ENCODE measurements around the gene USP43.

Gene USP43

DNA sequence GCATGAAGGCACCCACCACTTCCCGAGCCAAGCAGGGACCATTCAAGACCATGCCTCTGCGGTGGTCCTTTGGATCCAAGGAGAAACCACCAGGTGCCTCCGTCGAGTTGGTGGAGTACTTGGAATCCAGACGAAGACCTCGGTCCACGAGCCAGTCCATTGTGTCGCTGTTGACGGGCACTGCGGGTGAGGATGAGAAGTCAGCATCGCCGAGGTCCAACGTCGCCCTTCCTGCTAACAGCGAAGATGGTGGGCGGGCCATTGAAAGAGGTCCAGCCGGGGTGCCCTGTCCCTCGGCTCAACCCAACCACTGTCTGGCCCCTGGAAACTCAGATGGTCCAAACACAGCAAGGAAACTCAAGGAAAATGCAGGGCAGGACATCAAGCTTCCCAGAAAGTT is 82.7 kb downstream of the USP43 start:
- no peak for DNase-seq (ENCODE audit: low read depth)
- H3K4me3 ChIP-seq (replicated peaks; ENCODE audit: low read depth, low read length), result no peak overlapping the region
- TF ChIP-seq, protein P1, sequence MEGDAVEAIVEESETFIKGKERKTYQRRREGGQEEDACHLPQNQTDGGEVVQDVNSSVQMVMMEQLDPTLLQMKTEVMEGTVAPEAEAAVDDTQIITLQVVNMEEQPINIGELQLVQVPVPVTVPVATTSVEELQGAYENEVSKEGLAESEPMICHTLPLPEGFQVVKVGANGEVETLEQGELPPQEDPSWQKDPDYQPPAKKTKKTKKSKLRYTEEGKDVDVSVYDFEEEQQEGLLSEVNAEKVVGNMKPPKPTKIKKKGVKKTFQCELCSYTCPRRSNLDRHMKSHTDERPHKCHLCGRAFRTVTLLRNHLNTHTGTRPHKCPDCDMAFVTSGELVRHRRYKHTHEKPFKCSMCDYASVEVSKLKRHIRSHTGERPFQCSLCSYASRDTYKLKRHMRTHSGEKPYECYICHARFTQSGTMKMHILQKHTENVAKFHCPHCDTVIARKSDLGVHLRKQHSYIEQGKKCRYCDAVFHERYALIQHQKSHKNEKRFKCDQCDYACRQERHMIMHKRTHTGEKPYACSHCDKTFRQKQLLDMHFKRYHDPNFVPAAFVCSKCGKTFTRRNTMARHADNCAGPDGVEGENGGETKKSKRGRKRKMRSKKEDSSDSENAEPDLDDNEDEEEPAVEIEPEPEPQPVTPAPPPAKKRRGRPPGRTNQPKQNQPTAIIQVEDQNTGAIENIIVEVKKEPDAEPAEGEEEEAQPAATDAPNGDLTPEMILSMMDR (IDR thresholded peaks at IDR 0.05; ENCODE audit: low read length, missing control alignments), result no peak

DNA sequence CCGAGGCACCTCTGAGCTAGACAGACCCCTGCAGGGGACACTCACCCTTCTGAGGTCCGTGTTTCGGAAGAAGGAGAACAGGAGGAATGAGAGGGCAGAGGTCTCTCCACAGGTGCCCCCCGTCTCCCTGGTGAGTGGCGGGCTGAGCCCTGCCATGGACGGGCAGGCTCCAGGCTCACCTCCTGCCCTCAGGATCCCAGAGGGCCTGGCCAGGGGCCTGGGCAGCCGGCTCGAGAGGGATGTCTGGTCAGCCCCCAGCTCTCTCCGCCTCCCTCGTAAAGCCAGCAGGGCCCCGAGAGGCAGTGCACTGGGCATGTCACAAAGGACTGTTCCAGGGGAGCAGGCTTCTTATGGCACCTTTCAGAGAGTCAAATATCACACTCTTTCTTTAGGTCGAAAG is 83.2 kb downstream of the USP43 start:
- DNase-seq (ENCODE audit: low read depth), result no peak

DNA sequence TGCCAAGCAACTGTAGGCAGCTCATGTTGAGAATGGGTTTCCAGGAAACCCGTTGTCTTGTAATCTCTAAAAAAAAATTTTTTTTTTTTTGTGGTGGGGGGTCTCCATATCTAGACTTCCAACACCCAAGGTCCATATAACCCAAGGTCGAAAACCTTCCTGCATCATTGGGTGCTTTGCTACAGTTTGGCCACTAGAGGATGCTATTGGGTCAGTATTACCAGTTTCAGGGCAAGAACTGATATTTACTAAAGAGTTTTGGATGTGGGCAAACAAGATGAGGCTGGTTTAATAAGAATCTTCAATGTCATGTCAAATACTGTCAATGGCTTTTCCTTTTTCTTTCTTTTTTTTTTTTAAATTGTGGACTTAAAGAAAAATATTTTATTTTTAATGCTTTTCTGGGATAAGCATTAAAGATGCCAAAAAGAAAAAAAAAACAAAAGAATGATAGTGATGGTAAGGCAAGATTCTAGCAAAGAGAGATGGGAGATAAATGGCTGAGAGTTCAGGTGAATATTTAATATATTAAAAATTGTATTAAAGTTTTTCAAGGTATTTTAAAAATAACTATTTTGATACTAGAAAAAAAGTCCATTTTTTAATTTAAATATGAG is 83.8 kb downstream of the USP43 start:
- H3K4me3 ChIP-seq (replicated peaks; ENCODE audit: low read depth, low read length), result no peak overlapping the region
- TF ChIP-seq, protein P1 (IDR thresholded peaks at IDR 0.05; ENCODE audit: low read length, missing control alignments), result peak; percentile 100
- DNase-seq (ENCODE audit: low read depth), result peak; percentile 60

More for the DNA sequence above, 83.2 kb downstream of the USP43 start:
- H3K4me3 ChIP-seq (replicated peaks; ENCODE audit: low read depth, low read length), result no peak overlapping the region
- TF ChIP-seq, protein P1 (IDR thresholded peaks at IDR 0.05; ENCODE audit: low read length, missing control alignments), result no peak

DNA sequence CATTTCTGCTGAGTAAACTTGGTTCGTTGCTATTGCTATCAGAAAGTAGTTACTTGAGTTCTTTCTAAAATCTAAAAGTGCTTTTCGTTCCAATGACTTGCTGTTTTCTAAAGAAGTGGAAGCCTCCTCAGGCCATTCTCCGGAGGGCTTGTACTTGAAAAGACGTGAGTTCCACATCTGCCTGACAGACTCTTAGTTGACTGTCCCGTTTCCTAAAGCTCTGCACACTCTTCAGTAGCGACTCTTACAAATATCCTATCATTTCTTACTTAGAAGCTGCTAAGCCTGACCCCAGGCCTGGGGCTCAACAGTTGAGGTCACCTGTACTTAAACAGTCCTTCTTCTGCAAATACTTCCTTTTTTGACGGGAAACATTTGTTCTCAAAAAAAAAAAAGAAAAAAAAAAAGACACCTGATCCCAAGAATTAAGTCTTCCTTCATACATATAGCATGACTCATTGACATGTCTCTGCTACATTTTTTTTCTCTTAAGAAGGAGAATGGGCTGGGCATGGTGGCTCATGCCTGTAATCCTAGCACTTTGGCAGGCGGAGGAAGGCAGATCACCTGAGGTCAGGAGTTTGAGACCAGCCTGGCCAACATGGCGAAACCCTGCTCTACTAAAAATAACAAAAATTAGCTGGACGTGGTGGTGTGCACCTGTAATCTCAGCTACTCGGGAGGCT is 84.6 kb downstream of the USP43 start:
- no peak for DNase-seq (ENCODE audit: low read depth)
- no peak overlapping the region for H3K4me3 ChIP-seq (replicated peaks; ENCODE audit: low read depth, low read length)
- TF ChIP-seq, protein P1 (IDR thresholded peaks at IDR 0.05; ENCODE audit: low read length, missing control alignments), result no peak

DNA sequence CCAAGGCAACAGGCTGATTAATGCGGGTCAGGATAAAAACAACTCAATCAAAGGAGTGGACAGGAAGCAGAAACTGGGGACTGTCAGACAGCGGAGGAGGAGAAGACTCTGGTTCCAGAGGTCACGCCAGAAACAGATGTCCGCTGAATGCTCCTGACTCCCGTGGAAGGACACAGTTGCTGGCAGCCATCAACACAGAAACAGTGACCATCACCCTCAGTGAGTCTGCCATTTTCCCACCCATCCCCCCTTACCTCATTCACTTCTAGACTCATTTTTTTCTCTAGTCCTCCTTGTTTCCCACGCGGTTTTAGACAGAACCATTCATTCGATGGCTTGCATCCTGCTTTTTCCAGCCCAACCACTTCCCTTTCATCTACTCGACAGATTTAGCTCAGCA is 105.2 kb downstream of the USP43 start:
- DNase-seq (ENCODE audit: low read depth), result no peak
- TF ChIP-seq, protein P1 (IDR thresholded peaks at IDR 0.05; ENCODE audit: low read length, missing control alignments), result no peak
- H3K4me3 ChIP-seq (replicated peaks; ENCODE audit: low read depth, low read length), result no peak overlapping the region

DNA sequence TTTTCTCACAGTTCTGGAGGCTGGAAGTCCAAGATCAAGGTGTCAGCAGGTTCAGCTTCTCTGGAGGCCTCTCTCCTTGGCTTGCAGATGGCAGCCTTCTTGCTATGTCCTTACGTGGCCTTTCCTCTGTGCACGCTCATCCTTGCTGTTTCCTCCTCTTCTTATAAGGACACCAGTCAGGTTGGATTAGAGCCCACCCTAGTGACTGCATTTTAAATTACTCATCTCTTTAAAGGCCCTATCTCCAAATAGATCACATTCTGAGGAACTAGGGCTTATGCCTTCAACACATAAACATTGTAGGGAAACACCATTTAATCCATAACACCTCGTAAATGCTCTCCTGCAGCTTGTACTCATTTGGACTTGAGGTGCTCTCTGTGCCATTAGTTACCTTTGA is 109.8 kb downstream of the USP43 start:
- DNase-seq (ENCODE audit: low read depth), result no peak
- no peak overlapping the region for H3K4me3 ChIP-seq (replicated peaks; ENCODE audit: low read depth, low read length)
- TF ChIP-seq, protein P1 (IDR thresholded peaks at IDR 0.05; ENCODE audit: low read length, missing control alignments), result no peak

DNA sequence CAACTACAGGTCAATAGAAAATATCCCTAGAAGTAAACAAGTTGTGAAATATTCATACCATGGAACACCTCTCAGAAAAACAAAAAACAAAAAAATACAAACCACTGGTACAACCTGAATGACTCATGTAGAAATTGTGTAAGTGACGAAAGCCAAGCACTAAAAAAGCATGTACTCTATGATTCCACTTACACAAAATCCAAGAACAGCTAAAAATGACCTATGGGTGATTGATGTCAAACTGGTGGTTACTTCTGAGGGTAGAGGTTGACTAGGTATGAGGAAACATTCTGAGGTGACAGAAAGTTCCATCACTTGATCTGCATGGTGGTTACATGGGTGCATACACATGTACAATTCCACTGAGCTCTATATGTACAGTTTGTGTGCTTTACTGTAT is 114.9 kb downstream of the USP43 start:
- TF ChIP-seq, protein P1 (IDR thresholded peaks at IDR 0.05; ENCODE audit: low read length, missing control alignments), result no peak
- H3K4me3 ChIP-seq (replicated peaks; ENCODE audit: low read depth, low read length), result no peak overlapping the region

More for the DNA sequence above, 114.9 kb downstream of the USP43 start:
- no peak for DNase-seq (ENCODE audit: low read depth)

Data from fibroblast of pulmonary artery (primary cell).